ENCODE data around the gene ADPRS. TPM values are rescaled to one million over a fixed set of nuclear protein-coding genes. Genes with fewer than 3 reads are reported as not detected.

Gene ADPRS
- total and polyA plus RNA-seq, 7 donors: 21.6 to 49.6 (median 30.0) TPM

DNA sequence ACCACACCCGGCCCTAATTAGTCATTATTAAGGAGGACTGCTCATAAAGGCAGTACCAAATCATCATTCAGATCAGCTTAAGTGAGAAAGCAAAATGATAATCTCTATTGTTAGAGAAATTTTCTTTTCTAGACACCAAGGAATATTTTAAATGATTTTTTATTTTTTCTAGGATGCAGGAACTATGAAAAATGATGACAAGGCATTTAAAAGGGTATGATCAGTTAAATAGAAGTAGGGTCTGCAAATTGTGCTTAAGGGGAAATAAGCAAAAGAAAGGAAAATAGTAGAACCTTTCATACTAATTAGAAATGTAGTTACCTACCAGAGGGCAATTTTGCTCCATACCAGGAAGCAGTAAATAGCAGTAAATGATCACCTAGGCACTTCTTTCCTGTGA is 26.4 kb upstream of the ADPRS start:
- WGBS, 2 donors: 97 to 99% methylated on average over 1 of the region's 1 CpG
- Histone ChIP-seq H3K9me3 (no peaks in the 10 kb centered on the region), H3K4me3 (no peak overlapping the region), H3K4me1 (no peaks in the 10 kb centered on the region), H3K27ac (no peak overlapping the region), H3K27me3 (no peaks in the 10 kb centered on the region), H3K36me3 (peaks cover 0 to 6% (median 0%) of the 10 kb centered on the region in 4 donors)
- TF ChIP-seq, protein P1, sequence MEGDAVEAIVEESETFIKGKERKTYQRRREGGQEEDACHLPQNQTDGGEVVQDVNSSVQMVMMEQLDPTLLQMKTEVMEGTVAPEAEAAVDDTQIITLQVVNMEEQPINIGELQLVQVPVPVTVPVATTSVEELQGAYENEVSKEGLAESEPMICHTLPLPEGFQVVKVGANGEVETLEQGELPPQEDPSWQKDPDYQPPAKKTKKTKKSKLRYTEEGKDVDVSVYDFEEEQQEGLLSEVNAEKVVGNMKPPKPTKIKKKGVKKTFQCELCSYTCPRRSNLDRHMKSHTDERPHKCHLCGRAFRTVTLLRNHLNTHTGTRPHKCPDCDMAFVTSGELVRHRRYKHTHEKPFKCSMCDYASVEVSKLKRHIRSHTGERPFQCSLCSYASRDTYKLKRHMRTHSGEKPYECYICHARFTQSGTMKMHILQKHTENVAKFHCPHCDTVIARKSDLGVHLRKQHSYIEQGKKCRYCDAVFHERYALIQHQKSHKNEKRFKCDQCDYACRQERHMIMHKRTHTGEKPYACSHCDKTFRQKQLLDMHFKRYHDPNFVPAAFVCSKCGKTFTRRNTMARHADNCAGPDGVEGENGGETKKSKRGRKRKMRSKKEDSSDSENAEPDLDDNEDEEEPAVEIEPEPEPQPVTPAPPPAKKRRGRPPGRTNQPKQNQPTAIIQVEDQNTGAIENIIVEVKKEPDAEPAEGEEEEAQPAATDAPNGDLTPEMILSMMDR (IDR thresholded peaks at IDR 0.05): no peak
- TF ChIP-seq POLR2AphosphoS5 (IDR thresholded peaks at IDR 0.05): no peak
- TF ChIP-seq POLR2A (IDR thresholded peaks at IDR 0.05): no peak
- no peak for TF ChIP-seq EP300 (IDR thresholded peaks at IDR 0.05)
- intact Hi-C loops (cut with DNase I): no loop called here
- DNase-seq: no peak

DNA sequence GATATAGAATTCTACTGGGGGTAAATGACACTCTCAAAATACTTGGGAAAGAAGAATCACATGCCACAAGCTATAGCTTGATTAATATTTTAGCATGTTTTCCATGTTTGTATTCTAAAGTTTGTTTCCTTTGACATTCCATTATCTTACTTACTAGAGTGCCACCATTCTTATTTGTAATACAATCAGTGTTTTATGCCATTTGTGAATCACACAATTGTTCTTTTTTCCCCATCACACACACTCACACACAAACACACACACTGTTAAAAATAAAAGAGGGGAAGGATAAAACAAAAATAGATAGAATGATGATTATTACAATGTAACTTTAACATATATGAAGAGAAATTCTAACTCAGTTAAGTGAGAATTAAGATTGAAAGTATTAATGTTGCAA is 20.8 kb upstream of the ADPRS start:
- Histone ChIP-seq H3K4me1 (no peaks in the 10 kb centered on the region), H3K4me3 (no peak overlapping the region), H3K36me3 (peaks cover 0 to 4% (median 0%) of the 10 kb centered on the region in 4 donors), H3K27me3 (no peaks in the 10 kb centered on the region), H3K27ac (no peak overlapping the region), H3K9me3 (no peaks in the 10 kb centered on the region)
- TF ChIP-seq EP300 (IDR thresholded peaks at IDR 0.05) (no peak), POLR2AphosphoS5 (IDR thresholded peaks at IDR 0.05) (no peak), POLR2A (IDR thresholded peaks at IDR 0.05) (no peak)
- TF ChIP-seq, protein P1 (IDR thresholded peaks at IDR 0.05): no peak
- intact Hi-C loops (cut with DNase I): no loop called here
- DNase-seq: no peak

DNA sequence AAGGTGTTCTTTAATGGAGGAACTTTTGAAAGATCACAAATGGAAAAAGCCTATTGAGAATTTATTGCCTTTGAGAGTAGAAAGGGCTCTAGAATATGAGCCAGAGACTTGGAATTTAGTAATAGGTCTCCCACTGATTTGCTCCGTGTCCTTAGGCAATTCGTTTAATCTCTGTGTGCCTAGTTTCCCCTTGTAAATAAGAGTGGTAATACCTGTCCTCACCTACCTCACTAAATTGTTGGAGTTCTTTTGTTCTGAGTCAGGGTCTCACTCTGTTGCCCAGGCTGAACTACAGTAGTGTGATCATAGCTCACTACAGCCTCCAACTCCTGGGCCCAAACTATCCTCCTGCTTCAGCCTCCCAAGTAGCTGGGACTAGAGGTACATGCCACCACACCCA is 19.8 kb upstream of the ADPRS start:
- intact Hi-C loops (cut with DNase I): no loop called here

DNA sequence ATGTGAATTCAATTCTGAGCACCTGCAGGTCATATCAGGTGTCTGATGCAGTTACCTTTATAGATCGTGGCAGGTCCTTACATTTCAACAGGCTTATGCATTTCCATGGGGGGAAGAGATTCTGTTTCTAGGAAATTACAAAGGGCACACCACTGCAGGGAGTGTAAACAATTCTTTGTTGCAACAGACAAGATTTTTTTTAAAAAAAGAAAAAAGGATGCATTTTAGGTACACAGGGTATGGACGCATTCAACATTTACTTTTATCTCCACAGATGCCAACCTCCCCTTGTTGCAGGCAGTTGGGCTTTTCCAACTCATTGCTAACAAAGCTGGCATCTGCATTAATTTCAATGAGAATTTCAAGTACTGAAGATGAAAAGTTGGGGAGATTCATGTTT is 18.3 kb upstream of the ADPRS start:
- intact Hi-C loops (cut with DNase I): no loop called here
- Histone ChIP-seq H3K9me3 (no peaks in the 10 kb centered on the region), H3K4me1 (no peaks in the 10 kb centered on the region), H3K4me3 (no peak overlapping the region), H3K27me3 (no peaks in the 10 kb centered on the region), H3K27ac (no peak overlapping the region), H3K36me3 (peaks cover 0 to 4% (median 0%) of the 10 kb centered on the region in 4 donors)
- WGBS, 2 donors: 72 to 85% methylated on average over 2 of the region's 2 CpGs
- TF ChIP-seq EP300 (IDR thresholded peaks at IDR 0.05): no peak
- TF ChIP-seq POLR2A (IDR thresholded peaks at IDR 0.05): no peak
- TF ChIP-seq, protein P1 (IDR thresholded peaks at IDR 0.05): no peak
- TF ChIP-seq POLR2AphosphoS5 (IDR thresholded peaks at IDR 0.05): no peak
- DNase-seq: no peak

More for the DNA sequence above, 19.8 kb upstream of the ADPRS start:
- H3K27ac ChIP-seq: no peak overlapping the region
- peaks cover 0 to 4% (median 0%) of the 10 kb centered on the region in 4 donors for H3K36me3 ChIP-seq
- DNase-seq: no peak
- WGBS, 2 donors: 92 to 94% methylated on average over 2 of the region's 2 CpGs
- H3K4me3 ChIP-seq: no peak overlapping the region
- no peaks in the 10 kb centered on the region for H3K4me1 ChIP-seq
- no peaks in the 10 kb centered on the region for H3K27me3 ChIP-seq
- no peaks in the 10 kb centered on the region for H3K9me3 ChIP-seq
- TF ChIP-seq POLR2AphosphoS5 (IDR thresholded peaks at IDR 0.05): no peak
- no peak for TF ChIP-seq POLR2A (IDR thresholded peaks at IDR 0.05)
- no peak for TF ChIP-seq EP300 (IDR thresholded peaks at IDR 0.05)
- TF ChIP-seq, protein P1 (IDR thresholded peaks at IDR 0.05): no peak

DNA sequence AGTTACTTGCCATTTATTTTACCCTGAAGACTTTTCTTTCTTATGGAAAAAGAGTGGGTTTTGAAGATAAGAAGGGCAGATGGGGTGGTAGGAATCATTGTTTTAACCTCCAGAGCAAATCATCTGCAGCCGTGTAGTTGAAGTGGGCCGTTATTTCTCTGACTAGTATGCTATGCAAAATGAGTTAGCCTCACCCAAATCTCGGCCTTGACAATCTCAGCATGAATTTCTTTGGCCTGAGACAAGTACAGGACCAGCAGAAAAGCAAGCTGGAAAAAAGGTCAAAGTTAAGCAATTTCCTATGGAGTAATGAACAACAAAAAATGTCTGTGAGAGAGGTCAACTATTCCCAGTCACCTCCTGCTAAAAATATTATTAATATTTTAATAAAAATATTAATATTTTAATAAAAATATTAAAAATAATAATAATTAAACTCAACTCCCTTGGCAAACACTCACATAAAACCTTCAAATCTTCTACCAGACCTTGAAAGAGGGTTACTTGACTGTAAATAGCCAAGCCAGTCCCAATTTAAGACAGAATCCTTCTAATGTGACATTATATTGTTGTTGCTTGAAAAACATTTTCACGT is 11.6 kb upstream of the ADPRS start:
- H3K4me1 ChIP-seq: no peaks in the 10 kb centered on the region

More for the DNA sequence above, 11.6 kb upstream of the ADPRS start:
- Histone ChIP-seq H3K36me3 (no peaks in the 10 kb centered on the region), H3K4me3 (no peak overlapping the region), H3K27me3 (no peaks in the 10 kb centered on the region), H3K27ac (no peak overlapping the region), H3K9me3 (no peaks in the 10 kb centered on the region)
- no peak for DNase-seq
- intact Hi-C loops (cut with DNase I): no loop called here
- TF ChIP-seq POLR2AphosphoS5 (IDR thresholded peaks at IDR 0.05) (no peak), POLR2A (IDR thresholded peaks at IDR 0.05) (no peak), EP300 (IDR thresholded peaks at IDR 0.05) (no peak)
- TF ChIP-seq, protein P1 (IDR thresholded peaks at IDR 0.05): no peak
- WGBS, 2 donors: 41 to 68% methylated on average over 4 of the region's 4 CpGs
